Measurements from ENCODE around the gene HM13.

GRCh38 chr20:31568041-31568731 lies 53.9 kb downstream of the HM13 start:
- TF ChIP-seq SPI1 (IDR thresholded peaks at IDR 0.05; ENCODE audit: low read depth, low read length), result no peak
- no peak for TF ChIP-seq POLR2AphosphoS5 (IDR thresholded peaks at IDR 0.05; ENCODE audit: low read depth, low read length)

Data from GM12891 (cell line).